GM12891 (cell line): ENCODE measurements around the gene SYMPK.
A peak's percentile ranks its signal among the peaks of the same experiment; 100 is the strongest.

Experiments used
- DNase-seq: peaks from one replicate; pipeline ENCODE4 v3.0.0; 2011; ENCODE audit warnings: low spot score; ENCODE audit not compliant: insufficient read length
- FAIRE-seq: peaks from 2 replicates; lab custom pipeline; 2011; peaks lifted over from hg19 to GRCh38; lab: Jason Lieb, UNC
- PAX5 ChIP-seq: IDR thresholded peaks from 2 replicates; pipeline ENCODE4 v1.6.1; 2011; ENCODE audit warnings: low read length, moderate library complexity, mild to moderate bottlenecking; ENCODE audit not compliant: insufficient read depth, severe bottlenecking
- POLR2A ChIP-seq: IDR thresholded peaks from 2 replicates; pipeline ENCODE4 v1.6.1; 2011; ENCODE audit warnings: low read depth, low read length, control low read depth
- POLR2AphosphoS5 ChIP-seq: IDR thresholded peaks from 2 replicates; pipeline ENCODE4 v1.6.1; 2011; ENCODE audit warnings: low read depth, low read length, control low read depth
- POU2F2 ChIP-seq: IDR thresholded peaks from 2 replicates; pipeline ENCODE4 v1.6.1; 2011; ENCODE audit warnings: low read depth, mild to moderate bottlenecking, control low read depth, low read length, moderate library complexity
- SPI1 ChIP-seq: IDR thresholded peaks from 2 replicates; pipeline ENCODE4 v1.6.1; 2011; ENCODE audit warnings: low read depth, low read length, control low read depth
- TAF1 ChIP-seq: IDR thresholded peaks from 2 replicates; pipeline ENCODE4 v1.6.1; 2011; ENCODE audit warnings: low read depth, low read length, control low read depth

SYMPK gene

DNA sequence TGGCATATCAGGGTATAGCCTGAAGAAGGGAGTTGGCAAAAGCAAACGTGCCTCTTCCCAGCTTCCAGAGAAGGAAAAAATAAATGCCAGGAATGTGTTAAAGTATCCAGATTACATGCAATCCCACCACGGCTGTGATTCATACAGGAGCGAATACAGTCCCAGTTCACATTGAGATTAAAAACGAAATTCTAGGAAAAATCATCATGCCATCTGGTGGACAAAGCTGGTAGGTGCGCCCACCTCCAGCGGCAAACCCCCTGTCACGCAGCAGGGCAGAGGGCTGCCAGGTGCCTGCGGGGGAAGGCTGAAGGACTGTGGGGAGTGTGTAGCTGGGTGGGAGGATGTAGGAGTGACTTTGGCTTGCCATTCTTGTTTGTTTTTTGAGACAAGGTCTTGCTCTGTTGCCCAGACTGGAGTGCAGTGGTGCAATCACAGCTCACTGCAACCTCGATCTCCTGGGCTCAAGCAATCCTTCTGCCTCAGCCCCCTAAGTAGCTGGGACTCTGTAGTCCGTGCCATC lies 63.9 kb downstream of the SYMPK start:
- DNase-seq = peak; percentile 81
- TF ChIP-seq PAX5 (no peak), SPI1 (no peak), POU2F2 (no peak), POLR2AphosphoS5 (no peak), POLR2A (no peak), TAF1 (no peak)
- peak; percentile 95 for FAIRE-seq

DNA sequence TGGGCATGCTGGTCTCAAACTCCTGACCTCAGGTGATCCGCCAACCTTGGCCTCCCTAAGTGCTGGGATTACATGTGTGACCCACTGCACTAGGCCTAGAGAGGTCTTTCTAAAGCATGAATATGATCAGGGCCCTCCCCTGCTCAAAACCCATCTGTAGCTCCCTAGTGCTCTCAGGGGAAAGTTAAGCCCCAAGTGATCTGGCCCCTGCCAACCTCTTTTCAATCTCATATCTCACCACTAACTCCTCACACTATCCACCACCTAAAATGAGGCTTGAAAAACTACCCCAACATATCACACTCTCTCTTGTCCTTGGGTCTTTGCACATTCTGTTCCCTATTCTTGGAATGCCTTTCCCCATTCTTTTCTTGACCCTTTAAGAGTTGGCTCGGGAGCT lies 68.3 kb downstream of the SYMPK start:
- DNase-seq (no peak), FAIRE-seq (no peak)
- TF ChIP-seq TAF1 = no peak

DNA sequence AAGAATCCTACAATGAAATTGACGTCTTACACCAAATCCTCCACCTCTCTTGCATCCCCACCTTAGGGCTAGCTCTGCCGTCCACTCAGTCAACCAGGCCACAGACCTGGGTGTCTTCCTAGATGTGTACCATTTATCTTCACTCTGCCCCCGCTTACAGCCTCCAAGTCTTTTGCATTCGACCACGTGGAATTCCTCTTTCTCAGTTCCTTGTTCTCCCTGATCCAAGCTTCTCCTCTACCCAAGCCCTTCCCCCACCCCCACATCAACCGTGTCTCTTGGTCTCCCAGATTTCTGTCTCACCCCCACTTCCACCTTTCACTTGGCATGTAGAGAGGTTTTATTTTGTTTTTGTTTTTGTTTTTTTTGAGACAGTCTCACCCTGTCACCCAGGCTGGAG lies 69.1 kb downstream of the SYMPK start:
- no peak for TF ChIP-seq POLR2AphosphoS5
- 0 out of 2 replicates have a peak, but pooled peaks have one; percentile 28 for TF ChIP-seq SPI1
- no peak for FAIRE-seq
- no peak for DNase-seq

DNA sequence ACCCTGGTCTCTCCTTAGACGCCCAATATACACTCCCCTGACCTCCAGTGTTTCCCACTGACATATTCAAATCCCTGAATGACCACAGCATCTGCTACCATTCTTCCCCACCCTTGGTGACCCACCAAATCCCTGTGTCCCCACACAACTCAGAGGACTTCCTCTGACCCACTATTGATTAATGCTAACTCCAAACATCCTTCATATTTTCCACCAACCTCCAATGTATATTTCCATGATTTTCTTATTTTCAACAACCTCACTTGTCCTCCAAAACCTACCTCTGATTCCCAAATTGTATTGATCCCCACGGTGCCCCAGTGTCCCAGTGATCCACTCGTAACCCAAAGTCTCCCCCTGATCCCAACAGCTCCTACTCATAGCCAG lies 69.8 kb downstream of the SYMPK start:
- DNase-seq (no peak), FAIRE-seq (no peak)
- TF ChIP-seq SPI1 (no peak), POU2F2 (no peak), TAF1 (no peak), PAX5 (no peak), POLR2AphosphoS5 (no peak), POLR2A (no peak)

DNA sequence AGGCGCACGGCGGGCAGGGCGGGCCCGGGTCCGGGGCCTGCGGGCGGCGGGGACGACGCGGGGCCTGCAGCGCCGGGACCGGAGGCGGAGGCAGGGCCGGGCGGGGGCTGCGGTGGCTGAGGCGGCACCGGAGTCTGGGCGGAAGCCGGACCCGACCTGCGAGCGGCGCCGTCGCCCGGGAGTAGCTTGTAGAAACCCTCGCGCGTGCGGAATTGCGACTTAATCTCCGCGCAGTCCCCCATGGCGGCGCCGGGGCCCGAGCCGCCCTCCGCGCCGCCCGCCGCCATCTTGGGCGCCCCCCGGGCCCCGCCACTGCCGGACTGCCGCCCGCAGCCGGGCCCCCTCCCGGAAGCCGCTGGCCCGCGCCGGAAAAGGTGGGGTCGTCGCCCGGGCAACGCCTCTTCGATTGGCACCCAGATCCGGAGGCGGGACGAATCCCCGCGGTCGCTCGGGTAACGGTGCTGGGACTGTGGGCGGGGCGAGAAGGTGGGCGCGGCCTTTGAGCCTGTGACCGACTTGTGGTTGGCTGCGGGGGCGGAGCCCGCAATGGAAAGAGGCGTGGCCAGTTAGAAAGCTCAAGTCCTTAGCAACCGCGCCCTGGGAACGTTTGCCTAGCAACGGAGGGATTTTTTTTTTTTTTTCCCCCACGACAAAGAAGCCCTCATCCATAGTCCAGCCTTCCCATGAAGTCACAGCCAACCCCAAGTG lies 70.3 kb downstream of the SYMPK start, which contains the start of gene DMWD:
DMWD (minus strand) TSS at position 376 of the 708 bp plus-strand sequence; CDS start at position 287, 89 bp downstream.
- DNase-seq = peak; percentile 97
- FAIRE-seq = peak; percentile 99
- TF ChIP-seq SPI1 = no peak
- peak; percentile 54; the same call in 1 of the 2 replicates for TF ChIP-seq POLR2AphosphoS5
- TF ChIP-seq POLR2A = peak; percentile 72
- TF ChIP-seq TAF1 = peak; percentile 60; the same call in 1 of the 2 replicates
- peak; percentile 4 for TF ChIP-seq PAX5
- no peak for TF ChIP-seq POU2F2

DNA sequence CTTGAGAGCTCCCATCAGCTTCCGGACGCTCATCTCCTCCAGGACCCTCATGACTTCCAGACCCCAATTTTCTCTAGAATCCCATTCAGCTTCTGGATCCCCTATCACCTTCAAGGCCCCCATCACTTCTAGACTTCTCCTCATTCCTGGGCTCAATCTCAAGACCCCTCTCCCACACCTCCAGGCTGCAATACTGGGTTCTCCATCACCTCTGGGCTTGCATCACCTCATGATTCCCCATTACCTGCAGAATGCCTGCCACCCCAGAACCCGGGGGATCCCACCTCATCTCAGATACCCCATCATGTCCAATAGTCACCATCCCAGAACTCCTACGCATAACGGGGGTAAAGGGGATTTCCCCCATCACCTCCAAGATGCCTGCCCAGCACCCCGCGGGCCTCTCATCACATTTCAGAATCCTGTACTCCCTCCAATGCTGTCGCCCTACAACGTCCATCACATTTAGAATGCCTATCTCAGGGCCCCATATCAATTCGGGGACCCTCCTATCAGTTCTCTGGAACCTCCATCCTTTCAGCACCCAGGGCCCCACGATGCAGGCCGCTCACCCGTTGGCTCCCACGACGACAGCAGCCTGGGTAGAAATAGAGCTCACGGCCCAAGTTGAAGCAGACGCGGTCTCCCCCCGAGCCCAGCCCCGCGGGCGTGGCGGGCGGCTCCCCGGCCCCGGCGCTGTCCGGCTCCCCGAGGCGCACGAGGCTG lies 71.0 kb downstream of the SYMPK start:
- FAIRE-seq = peak; percentile 35
- TF ChIP-seq POU2F2 (no peak), POLR2AphosphoS5 (no peak), POLR2A (no peak), SPI1 (no peak), PAX5 (no peak), TAF1 (no peak)
- DNase-seq = no peak

DNA sequence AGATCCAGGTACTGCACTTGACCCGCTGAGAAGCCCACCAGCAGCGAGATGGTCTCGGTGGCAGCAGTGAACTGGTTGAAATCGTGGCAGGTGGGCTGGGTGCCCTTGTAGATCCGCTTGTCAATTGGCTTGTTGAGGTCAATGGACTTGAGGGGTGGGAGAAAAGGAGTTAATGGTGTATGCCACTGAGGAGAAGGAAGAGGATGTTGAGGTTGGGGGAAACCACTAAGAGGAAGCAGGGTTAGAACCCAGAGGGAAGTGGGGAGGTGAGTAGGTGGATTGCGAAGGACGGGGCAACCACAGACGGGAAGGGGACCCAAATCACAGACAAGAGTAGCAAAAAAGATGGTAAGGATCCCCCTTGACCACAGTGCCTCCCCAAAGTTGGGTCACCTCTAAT lies 72.0 kb downstream of the SYMPK start:
- FAIRE-seq = peak; percentile 87
- no peak for DNase-seq
- no peak for TF ChIP-seq POLR2AphosphoS5
- TF ChIP-seq SPI1 = peak; percentile 87

DNA sequence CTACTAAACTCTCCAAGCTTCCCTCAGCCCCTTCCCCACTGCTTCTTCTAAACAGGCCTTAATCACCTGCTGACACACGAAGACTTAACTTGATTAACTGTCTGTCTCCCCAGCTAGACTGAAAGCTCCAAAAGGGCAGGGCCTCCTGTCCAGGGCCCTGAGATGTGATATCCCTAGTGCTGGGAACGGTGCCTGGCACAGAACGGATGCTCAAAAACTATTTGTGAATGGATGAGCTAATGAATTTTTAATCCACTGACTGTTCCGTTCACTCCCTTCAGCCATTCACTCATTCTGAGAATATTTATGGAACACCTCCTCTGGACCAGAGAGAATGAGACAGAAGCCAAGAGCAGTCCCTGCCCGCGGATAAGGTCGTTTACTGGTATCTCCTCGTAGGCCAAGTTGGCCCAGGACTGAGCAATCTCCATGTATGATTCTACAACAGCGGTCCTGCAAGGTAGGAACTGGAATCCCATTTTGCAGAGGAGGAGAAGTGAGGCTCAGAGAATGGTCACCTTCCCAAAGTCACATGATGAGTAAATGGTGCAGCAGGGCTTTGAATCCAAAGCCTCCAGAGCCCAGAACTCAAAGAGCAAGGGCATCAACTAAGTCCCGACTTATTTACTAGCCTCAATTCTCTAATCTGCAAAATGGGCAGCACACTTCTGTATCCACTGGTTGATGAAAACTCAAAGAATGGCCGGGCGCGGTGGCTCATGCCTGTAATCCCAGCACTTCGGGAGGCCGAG lies 73.7 kb downstream of the SYMPK start:
- no peak for FAIRE-seq
- TF ChIP-seq TAF1 = no peak
- TF ChIP-seq POU2F2 = no peak
- DNase-seq = no peak

DNA sequence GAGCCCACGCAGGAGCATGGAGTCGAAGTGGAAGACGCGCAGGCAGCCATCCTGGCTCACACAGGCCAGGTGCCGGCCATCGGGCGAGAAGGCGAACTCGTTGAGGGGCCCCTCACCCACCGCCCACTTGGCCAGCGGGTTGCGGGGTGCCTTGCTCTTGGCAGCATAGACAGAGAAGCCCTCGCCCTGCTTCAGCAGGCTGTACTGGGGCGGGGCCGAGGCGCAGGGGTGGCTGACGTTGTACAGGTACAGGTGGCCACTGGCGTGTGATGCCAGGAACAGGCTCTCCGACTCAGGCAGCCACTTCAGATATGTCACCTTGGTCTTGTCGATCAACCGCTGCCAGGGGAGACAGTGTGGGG lies 76.4 kb downstream of the SYMPK start:
- TF ChIP-seq POLR2AphosphoS5 = no peak
- TF ChIP-seq SPI1 = no peak
- no peak for TF ChIP-seq POLR2A
- TF ChIP-seq PAX5 = no peak
- no peak for TF ChIP-seq POU2F2
- no peak for TF ChIP-seq TAF1
- FAIRE-seq = no peak
- no peak for DNase-seq

DNA sequence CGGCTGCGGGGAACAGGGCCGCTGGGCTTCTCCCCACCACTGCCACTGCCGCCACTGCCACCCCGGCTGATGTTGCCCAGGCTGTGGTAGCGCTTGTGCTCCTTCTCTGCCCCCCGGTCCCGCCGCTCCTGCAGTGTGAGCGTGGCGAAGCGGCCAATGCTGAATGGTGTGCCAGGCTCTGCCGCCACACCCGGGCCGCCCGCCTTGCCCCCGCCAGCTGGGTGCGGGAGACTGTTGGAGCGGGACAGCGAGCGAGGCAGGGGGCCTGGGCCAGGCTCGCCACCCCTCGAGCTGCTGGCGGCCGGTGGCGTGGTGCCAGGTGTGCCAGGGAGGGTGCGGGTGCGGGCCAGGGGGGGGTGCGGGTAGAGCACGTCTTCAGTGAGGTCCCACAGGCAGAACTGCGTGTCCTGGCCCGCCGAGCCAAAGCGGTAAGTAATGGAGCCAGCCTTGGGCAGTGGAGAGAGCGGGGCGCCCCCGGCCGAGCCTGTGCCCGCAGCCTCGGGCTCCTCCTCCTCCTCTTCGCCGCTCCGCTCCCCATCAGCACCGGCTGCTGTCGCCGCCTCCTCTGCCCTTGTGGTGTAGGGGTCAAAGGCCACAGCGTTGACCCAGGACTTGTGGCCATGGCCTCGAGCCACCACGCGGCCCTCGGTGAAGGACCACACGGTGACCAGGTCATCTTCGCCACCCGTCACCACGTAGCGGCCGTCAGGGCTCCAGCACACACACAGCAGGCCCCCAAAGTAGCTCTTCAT lies 77.0 kb downstream of the SYMPK start:
- FAIRE-seq (no peak), DNase-seq (no peak)
- TF ChIP-seq POLR2AphosphoS5 (no peak), POU2F2 (no peak), POLR2A (no peak; the same call in 1 of the 2 replicates), SPI1 (no peak), PAX5 (no peak), TAF1 (no peak)
